Activated CD4-positive, alpha-beta T cell treated with anti-CD3 and anti-CD28 coated beads, Interleukin-2, amount 50 U/mL, for 24 hours (primary cell): ENCODE measurements around the gene USP37.
"Not testable (repeated sequence)": the region's sequence is repeated elsewhere in the genome, so short reads cannot be mapped to it uniquely, and the experiment has no call there.

Source experiments
- DNase-seq, 2 donors: peaks; one replicate each; pipeline ENCODE4 v3.0.0-alpha.2; 2020; ENCODE audit warnings: low read depth in 1 of 2, low spot score in 1 of 2

The USP37 gene

DNA sequence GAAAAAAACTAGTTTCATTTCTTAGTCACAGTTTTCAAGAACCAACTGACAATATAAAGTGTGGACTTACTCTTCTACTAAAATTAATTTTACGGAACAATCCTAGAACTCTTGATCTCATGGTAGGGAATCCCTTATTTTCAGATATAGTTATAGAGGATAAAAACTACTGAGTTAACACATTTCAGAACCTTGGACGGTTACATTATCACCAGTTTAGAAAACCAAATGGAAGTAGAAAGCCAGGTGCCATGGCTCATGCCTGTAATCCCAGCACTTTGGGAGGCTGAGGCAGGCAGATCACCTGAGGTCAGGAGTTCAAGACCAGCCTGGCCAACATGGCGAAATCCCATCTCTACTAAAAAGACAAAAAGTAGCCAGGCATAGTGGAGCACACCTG lies 13.9 kb downstream of the USP37 start:
- DNase-seq: not testable (repeated sequence)

DNA sequence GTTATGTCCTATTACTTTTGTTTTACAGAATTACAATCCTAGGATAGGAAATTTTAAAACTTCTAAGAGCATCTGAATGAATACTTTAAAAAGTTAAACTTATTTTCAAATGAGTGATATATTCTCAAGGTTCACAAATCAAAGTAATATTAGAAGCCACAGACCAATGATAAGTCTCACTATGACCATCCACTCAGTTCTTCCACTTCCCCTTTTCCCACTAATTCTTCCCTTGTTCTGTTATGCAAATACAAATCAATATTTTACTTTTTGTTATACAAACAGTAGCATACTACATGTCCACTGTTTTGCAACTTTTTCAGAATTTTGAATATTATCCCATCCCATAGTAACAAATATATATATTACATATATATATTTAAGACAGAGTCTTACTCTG lies 20.2 kb downstream of the USP37 start:
- DNase-seq: no peak

DNA sequence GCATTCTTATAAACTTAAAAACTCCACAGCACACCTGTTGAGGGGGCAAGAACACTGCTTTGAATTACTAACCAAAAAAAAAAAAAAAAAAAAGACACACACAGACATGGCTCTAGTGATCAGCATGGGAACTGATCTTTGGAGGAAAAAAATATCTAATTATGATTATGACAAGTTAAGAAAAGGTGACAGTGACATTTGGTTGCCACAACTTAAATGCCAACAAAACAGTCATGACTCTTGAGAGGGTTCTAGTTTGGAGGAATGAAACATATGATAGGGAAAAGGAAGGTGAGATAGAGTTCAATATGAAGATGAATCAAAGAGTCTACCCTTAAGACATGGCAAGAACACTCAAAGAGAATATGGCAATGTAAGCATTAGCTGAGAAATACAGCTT lies 20.6 kb downstream of the USP37 start:
- DNase-seq: no peak

DNA sequence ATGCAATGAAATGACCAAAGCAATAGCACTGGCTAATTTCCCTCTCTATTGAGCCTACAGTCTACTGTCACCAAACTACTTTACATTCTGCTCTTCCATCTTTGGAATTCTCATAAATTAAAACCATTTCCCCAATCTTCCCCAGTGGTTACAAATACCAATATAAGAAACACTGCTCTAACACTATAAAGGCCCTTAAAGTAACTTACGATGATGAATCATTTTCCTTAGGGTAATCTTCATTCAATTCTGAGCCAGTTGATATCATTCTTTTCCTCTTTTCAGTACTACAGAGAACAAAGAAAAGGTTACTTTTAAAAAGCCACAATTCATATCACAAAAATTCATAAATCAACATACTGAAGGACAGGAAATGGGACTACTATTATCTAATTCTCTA lies 22.1 kb downstream of the USP37 start:
- DNase-seq: no peak

DNA sequence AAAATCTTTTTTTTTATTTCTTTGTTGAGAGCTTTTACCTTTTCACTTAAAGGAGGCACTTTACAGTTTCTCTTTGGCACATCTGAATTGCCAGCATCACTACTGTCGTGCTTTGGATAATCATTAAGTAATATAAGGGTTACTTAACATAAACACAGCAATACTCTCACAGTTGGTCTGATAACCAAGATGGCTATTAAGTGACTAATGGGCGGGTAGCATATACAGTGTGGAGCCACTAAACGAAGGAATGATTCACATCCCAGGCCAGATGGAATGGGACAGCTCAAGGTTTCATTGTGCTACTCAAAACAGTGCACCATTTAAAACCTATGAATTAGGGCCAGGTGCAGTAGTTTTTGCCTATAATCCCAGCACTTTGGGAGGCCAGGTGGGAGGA lies 28.1 kb downstream of the USP37 start:
- DNase-seq: no peak

DNA sequence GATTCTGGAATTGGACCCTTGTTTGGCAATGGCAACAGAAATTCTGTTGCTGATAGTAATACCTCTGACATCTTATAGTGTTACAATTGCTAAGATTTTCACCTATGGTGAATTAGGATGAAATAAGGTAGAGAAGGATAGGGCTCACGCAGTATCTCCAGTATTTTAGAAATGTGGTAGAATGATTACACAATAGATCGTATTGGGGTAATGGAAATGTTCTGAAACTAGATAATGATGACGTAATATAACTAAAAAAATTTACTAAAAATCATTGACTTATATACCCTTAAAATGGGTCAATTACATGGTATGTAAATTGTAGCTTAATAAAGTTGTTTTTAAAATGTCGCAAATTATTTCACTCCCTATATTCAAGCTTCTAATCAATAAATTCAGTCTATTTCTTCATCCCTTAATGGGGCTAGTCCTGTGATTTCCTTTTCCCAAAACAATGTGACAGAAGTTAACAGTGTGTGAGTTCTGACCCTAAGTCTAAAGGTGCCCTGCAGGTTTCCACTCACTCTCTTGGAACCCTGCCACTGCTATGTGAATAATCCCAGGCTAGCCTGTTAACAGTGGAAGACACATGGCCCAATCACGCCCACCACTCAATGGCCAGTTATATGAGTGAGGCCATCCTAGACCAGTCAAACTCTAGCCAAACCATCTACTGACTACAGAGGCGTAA lies 31.2 kb downstream of the USP37 start:
- no peak for DNase-seq

DNA sequence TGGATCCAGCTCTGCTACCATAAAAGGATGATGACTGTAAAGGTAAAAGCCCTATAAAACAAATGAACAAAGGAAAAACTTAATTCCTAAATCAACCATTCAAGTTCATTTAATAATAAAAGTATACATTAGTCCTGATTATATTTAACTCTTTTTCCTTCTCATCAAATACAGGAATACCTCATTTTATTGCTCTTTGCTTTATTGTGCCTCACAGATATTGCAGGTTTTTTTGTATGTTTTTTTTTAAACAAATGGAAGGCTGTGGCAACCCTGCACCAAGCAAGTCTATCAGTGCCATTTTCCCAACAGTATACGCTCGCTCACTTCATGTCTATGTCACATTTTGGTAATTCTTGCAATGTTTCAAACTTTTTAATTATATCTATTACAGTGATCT lies 38.2 kb downstream of the USP37 start:
- no peak for DNase-seq

DNA sequence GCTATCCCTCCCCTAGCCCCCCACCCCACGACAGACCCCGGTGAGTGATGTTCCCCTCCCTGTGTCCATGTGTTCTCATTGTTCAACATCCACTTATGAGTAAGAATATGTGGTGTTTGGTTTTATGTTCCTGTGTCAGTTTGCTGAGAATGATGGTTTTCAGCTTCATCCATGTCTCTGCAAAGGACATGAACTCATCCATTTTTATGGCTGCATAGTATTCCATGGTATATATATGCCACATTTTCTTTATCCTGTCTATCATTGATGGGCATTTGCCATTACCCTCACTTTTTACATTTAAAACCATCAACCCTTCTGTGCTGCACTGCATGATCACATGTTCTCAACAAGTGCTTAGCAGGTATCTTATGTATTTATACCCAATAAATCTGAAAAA lies 39.7 kb downstream of the USP37 start:
- not testable (repeated sequence) for DNase-seq

DNA sequence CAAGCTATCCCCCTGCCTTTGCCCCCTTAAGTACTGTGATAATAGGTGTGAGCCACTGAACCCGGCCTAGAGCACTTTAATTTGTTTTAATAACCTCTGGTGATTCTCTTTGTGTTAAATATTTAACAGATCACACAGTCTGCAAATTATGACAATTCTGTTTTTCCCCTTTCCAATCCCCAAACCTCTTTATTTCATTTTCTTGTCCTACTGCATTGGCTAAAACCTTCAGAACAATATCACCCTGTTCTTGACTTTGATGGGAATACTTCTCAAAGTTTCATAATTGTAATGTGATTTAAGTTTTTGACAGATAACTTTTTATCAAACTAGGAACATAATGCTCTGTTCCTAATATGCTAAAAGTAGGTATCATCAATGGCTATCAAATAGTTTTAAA lies 44.5 kb downstream of the USP37 start:
- DNase-seq: no peak

DNA sequence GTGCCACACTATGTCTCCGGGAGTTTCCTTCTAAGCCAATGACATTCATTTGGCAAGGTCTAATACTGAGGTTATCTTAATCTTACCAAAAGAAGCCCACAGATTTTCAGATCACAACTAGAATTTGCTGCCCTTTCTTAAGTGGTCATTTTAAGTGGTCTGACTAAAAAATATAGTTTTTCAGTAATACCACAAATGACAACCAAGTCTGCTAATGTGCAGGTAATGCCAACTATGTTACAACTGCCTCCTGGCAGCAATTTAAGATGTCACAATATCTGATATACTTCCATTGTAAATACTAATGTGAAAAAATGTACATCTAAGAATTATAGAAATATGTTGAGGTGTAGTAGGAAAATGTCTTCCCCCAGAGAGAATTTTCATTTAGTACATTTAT lies 49.3 kb downstream of the USP37 start:
- no peak for DNase-seq

DNA sequence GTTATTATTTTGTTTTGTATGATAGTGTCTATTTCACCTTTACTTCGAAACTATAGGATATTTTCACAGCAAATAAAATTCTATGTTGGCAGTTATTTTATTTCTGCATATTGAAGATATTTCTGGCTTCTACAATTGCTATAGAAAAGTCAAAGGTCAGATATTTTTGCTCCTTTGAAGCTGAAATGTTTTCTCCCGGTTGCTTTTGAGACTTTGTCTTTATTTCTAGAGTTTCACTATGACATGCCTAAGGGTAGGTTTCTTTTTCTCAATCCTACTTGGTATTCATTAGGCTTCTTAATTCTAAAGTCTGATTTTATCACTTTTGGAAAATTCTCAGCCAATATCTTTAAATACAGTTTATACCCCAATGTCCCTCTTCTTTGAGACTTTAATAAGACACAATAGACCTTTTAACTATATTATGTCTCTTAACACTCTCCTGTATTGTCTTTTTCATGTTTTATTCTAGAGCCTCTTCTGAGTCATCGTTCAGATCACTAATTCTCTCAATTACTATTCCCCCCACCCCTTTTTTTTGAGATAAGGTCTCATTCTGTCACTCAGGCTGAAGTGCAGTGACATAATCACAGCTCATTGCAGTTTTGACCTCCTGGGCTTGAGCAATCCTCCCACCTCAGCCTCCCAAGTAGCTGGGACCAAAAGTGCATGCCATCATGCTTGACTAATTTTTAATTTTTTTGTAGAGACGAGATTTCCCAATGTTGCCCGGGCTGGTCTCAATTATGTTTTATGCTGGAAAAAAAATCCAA lies 50.5 kb downstream of the USP37 start:
- no peak for DNase-seq

DNA sequence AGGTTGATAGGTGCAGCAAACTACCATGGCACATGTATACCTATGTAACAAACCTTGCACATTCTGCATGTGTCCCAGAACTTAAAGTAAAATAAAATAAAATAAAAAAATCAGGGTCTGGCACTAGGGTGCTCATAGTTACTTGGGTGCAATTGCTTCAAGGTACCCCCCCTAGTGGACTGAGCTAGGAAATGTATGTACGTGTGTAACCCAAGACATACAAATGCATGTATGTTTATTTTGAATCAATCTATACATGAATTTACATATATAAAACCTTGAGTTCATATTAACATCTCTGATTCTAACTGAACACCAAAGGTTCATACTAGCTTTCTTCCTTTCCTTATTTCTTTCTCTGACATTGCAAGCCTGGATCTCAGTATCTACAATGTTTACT lies 51.5 kb downstream of the USP37 start:
- no peak for DNase-seq

DNA sequence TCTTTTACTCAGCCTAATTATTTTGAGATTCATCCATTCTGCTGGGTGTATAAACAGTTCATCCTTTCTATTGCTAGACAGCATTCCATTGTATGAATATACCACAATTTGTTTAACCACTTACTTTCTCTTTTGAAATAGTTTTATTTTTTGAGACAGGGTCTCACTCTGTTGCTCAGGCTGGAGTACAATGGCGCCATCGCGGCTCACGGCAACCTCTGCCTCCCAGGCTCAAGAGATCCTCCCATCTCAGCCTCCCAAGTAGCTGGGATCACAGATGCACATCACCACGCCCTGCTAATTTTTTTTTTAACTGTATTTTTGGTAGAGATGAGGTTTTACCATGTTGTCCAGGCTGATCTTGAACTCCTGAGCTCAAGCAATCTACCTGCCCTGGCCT lies 54.5 kb downstream of the USP37 start:
- no peak for DNase-seq

DNA sequence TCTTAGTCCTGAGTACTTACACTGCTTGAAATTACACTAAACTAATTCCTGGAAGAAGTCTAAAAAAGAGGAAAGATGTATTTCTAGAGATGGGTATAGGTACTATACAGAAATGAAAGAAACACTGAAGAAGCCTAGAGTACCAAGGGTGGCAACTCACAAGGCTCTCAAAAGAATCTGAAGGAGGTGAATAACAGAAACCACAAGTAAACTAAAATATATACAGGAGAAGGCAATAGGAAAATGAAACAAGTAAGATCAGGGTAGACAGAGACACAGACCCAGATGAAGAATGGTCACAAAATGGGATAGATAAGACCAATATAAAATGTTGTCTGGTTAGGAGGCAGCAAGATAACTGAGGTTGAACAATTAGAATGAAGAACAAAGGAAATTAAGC lies 59.9 kb downstream of the USP37 start:
- DNase-seq: no peak

DNA sequence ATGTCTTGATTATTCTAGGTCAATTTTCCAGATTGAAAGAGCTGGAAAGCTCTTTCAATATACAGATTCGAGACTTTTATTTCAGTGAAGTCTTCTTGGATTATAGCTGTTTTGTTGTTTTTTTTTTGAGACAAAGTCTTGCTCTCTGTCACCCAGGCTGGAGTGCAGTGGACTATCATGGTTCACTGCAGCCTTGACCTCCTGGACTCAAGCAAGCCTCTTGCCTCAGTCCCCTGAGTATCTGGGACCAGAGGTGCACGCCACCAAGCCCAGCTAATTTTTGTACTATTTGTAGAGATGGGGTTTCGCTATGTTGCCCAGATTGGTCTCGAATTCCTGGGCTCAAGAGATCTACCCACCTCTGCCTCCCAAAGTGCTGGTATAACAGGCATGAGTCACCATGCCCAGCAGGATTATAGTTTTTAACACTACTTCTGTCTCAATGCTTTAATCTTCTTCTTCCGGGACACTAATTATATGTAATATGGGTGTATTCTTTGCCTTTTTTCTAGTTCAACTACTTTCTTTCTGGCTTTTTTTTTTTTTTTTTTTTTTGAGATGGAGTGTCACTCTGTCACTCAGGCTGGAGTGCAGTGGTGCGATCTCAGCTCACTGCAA lies 62.3 kb downstream of the USP37 start:
- no peak for DNase-seq

DNA sequence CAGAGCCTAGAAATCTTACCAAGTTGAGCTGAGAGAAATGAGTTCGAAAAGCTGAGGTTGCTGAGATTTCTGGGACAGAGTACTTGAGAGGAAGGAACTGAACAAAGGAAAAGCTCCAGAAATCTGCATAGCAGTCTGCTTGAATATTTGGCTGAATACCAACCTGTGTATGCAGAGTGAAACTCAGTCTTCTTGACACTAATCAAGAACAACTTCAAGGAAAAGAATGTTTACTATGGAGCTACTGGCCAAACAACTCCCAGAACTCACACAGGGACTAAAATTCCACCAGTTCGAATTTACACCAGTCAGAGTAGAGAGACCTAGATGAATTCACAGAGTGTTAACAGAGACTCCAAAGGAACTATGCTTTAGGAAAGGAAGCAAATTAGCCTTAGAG lies 66.5 kb downstream of the USP37 start:
- DNase-seq: no peak

DNA sequence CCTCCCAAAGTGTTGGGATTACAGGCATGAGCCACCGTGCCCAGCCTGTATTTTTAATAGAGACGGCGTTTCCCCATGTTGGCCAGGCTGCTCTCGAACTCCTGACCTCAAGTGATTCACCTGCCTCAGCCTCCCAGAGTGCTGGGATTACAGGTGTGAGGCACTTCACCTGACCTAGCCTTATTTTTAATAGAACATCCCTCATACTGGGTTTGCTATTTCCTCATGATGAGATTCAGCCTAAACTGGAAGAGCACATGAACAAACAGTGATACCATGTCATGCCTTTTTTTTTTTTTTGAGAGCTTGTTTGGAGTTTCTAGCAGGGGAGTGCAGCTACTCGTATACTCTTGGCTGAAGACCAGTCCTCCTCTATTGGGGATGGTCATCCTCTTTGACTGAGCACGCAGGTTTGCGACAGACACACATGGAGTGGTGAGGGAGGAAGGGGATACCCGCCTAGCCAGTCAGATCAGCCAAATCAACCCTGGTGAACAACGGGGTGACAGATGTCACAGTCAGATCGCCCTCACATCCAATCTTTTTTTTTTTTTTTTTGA lies 67.6 kb downstream of the USP37 start:
- DNase-seq: no peak

DNA sequence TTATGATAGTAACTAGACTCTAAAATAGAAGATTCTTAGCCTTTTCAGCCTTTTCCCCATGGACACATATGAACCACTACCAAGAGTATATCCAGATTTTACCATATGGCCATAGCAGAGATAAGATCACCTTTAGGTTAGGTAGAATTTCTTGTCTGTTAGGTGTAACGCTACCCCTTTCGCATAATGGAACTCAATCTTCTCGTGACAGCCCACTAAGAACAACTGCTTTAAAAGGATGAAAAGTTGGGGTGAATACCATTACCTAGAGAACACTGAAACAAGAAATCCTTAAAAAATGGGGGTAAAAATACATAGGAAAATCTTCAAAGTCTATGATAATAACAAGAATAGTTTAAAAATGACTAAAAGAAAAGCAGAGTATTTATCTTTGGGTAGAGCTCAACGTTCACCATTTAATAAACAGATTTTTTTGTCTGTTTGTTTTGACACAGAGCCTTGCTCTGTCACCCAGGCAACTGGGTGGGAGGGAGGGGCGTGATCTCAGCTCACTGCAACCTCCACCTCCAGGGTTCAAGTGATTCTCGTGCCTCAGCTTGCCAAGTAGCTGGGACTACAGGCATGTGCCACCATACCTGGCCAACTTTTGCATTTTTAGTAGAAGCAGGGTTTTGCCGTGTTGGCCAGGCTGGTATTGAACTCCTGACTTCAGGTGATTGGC lies 82.0 kb downstream of the USP37 start:
- DNase-seq: no peak

DNA sequence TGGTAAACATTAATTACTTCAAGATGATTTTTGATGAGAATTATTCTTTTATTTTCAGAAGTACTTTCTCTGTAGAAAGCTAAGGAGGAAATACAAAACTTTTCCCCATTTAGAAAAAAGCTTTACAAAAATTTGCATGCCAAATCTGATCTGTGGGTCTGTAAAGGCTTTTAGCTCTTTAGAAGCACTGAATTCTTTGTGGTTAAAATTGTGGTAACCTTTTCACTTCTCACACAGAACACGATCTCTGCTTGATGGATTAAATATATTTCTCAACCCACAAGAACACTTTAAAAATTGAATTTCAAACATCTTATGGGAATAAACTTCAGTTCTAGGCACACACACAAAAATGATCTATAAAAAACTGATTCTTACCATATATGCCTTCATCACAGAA lies 85.5 kb downstream of the USP37 start:
- no peak for DNase-seq

DNA sequence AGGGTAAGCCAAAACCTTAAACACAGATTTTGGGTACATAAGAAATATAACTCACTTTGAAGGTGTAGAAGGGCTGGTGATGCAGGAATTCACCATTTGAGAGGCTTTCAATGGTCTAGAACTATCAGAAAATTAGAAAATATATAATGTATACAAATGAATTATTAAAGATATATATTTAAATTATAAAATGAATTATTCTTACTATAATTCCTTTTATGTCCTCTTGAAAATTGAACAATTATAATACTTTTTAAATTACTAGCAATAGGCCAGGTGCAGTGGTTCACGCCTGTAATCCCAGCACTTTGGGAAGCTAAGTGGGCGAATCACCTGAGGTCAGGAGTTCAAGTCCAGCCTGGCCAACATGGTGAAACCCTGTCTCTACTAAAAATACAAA lies 88.6 kb downstream of the USP37 start:
- DNase-seq: no peak

DNA sequence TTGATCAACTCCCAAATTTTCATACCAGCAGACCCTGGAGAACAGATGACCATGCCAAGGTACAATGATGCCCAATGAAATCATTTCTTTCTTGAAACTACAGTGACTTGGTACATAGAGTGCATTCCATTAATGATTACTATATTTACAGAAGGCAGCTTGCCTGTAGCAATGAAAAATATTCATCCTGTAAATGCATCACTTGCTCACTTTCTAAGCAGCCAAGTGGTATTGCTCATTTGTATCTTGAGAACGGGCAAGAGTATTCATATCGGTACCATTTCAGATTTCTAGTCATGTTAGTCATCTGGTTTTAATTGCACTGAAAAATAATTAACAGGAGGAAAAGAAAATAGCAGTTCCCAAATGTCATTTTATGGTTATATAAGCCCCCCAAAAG lies 89.6 kb downstream of the USP37 start:
- DNase-seq: no peak

DNA sequence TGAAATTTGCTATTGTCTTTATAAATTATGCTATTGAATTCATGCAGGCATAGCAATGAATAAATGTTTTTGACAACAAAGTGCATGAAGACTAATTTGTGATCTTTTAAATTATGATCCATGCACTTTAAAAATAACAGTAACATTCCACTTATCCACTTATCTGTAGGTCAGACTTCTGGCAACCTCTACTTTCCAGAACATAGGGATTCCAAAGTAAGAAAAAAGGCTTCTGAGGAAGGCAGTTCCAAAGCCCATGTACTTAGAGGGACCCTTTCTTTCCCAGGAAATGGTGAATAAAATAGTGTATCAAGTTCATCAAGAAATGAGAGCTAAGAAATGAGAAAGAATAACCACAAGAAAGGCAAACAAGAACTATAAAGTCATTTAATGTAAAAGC lies 90.9 kb downstream of the USP37 start:
- no peak for DNase-seq
